Retinal pigment epithelial cell (primary cell): ENCODE results near the gene NCLN.
"Not testable (repeated sequence)": the region's sequence is repeated elsewhere in the genome, so short reads cannot be mapped to it uniquely, and the experiment has no call there.

Source experiments
- DNase-seq: peaks from one replicate; pipeline ENCODE4 v3.0.0-alpha.2; 2010; ENCODE audit warnings: low read depth
- H3K4me3 ChIP-seq: 2 replicates; pipeline ENCODE4 v1.5.1; 2011; ENCODE audit warnings: mild to moderate bottlenecking, low read length, control low read depth, moderate library complexity
- TF ChIP-seq, protein P1 (sequence below): conservative IDR thresholded peaks from 2 replicates; pipeline ENCODE4 v1.5.1; 2011; ENCODE audit warnings: low read depth, low read length, control low read depth, inconsistent platforms

Gene NCLN

DNA sequence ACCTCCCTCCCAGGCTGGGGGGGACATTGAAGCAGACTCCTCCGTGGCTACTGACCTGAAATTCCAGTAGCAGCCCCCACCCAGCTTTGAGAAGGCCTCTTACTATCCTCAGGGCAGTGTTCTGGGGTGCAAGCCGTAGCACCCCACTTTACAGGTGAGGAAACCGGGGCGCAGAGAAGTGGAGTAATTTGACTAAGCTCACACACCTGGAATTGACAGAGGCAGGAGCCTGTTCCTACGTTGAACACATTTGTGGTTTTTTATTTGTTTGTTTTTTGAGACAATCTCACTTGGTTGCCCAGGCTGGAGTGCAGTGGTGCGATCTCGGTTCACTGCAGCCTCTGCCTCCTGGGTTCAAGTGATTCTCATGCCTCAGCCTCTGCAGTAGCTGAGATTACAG lies 21.8 kb upstream of the NCLN start:
- no peak overlapping the region for H3K4me3 ChIP-seq
- no peak for DNase-seq
- TF ChIP-seq, protein P1, sequence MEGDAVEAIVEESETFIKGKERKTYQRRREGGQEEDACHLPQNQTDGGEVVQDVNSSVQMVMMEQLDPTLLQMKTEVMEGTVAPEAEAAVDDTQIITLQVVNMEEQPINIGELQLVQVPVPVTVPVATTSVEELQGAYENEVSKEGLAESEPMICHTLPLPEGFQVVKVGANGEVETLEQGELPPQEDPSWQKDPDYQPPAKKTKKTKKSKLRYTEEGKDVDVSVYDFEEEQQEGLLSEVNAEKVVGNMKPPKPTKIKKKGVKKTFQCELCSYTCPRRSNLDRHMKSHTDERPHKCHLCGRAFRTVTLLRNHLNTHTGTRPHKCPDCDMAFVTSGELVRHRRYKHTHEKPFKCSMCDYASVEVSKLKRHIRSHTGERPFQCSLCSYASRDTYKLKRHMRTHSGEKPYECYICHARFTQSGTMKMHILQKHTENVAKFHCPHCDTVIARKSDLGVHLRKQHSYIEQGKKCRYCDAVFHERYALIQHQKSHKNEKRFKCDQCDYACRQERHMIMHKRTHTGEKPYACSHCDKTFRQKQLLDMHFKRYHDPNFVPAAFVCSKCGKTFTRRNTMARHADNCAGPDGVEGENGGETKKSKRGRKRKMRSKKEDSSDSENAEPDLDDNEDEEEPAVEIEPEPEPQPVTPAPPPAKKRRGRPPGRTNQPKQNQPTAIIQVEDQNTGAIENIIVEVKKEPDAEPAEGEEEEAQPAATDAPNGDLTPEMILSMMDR: no peak

DNA sequence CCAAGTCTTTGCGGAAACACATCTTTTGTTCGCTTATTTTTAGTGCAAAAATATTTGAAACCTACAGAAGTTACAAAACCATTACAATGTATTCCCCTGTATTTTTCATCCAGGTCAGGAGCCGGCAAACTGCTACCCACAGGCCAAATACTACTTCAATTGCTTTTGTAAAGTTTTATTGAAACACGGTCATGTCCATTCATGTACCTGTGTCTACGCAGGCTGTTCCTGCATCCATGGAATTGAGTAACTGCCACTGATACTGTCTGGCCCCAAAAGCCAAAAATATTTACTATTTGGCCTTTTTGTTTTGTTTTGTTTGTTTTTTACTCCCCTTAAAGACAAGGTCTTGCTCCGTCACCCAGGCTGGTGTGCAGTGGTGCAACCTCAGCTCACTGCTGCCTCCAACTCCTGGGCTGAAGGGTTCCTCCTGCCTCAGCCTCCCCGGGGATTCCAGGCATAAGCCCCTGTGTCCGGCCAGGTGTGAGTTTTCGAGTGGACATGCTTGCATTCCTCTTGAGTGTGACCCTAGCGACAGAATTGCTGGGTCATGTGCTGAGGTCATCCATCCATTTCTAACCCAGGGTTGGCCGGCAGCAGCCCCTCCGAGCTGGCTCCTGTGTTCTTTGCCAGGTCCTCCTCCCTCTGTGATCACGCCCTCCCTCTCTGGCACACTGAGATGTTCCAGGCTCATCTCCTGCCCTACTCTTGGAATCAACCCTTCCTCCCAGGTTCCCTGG lies 18.0 kb upstream of the NCLN start:
- no peak overlapping the region for H3K4me3 ChIP-seq
- TF ChIP-seq, protein P1: no peak
- DNase-seq: no peak

DNA sequence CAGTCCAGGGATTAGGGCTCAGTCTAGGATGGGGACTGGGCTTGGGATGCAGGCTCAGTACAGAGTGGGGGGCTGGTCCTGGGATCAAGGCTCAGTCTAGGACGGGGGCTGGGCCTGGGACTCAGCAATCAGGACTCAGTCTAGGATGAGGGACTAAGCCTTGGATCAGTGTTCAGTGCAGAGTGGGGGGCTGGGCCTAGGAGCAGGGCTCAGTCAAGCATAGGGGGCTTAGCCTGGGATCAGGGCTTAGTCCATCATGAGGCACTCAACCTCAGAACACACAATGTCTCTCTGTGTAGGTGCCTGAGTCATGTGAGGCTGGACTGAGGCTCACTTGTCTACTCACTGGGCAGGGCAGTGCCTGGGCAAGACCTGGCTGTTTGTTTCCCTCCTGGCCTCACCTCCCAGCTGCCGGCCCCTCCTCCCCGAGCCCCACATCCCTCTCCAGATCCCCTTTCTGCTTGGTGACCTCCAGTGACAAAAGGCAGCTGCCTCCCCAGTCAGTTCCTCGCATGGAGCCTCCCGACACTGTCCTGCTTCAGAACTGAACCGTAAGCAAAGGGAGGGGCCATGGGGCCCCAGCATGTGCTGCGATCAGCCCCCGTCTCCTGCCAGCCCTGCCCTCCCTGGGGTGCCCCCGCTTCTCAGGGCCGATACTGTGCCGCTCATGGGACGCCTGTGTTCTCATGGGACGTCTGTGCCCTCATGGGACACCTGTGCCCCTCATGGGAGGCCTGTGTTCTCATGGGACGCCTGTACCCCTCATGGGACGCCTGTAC lies 13.6 kb upstream of the NCLN start:
- no peak overlapping the region for H3K4me3 ChIP-seq
- TF ChIP-seq, protein P1: no peak
- no peak for DNase-seq

DNA sequence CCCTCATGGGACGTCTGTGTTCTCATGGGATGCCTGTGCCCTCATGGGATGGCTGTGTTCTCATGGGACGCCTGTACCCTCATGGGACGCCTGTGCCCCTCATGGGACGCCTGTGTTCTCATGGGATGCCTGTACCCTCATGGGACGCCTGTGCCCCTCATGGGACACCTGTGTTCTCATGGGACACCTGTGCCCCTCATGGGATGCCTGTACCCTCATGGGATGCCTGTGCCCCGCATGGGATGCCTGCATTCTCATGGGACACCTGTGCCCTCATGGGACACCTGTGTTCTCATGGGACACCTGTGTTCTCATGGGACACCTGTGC lies 13.1 kb upstream of the NCLN start:
- DNase-seq, H3K4me3 ChIP-seq: not testable (repeated sequence)

DNA sequence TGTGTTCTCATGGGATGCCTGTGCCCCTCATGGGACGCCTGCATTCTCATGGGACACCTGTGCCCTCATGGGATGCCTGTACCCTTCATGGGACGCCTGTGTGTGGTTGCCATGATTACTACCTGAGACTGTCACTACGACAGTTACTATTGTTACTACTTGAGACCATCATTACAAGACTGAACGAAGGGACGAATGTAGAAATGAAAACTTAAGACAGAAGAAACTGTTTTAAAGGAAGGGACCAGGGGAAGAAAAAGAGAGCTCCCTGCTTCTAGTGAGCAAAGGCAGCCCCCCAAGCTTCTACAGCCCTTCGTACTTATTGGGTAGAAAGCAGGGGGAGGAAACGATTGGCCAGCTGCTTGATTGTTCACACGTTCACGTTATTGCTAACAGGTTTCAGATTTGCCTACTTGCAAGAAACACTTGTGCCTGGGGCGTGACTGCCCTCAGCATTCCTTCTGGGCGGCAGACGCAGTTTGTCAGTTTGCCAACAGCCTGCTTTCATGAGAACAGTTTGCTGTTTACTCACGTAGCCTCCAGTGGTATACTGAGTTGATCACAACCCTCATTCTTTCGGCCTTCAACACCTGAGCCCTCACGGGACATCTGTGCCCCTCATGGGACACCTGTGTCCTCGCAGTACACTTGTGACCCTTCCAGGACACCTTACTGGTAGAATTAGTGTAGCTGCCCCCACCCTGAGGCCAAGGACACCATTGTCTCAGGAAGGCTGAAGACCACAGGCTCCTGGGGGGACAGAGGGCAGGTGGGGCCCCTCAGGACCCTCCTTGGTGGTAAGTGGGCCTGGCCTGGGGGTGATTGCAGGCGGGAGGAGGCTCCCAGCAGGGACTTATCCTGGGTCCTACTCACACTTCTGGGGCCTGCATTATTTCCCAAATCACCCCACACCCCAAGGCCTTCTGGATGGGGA lies 9.7 kb upstream of the NCLN start:
- DNase-seq: peak; percentile 88
- H3K4me3 ChIP-seq: no peak overlapping the region
- TF ChIP-seq, protein P1: no peak

DNA sequence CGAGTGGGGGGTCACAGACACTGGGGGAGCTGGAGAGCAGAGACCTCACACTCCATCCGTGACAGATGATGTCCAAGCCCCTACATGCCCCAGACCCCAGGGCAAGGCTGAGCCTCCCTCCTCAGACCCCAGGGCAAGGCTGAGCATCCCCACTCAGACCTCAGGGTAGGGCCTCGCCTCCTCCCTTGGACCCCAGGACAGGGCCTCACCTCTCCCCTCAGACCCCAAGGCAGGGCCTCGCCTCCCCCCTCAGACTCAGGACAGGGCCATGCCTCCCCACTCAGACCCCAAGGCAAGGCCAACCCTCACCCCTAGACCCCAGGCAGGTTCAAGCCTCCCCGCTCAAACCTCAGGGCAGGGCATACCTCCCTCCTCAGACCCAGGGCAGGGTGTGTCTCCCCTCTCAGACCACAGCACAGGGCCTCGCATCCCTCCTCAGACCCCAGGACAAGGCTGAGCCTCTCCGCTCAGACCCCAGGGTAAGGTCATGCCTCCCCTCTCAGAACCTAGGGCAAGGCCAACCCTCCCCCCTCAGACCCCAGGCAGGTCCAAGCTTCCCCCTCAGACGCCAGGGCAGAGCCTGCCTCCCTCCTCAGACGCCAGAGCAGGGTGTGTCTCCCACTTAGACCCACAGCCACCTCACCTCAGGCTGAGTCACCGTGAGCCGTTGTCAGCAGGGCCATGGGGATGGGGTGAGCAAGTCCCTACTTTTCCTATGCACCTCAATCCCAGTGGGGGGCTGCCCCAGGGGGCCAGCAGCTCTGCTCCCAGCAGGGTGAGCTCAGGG lies 8.8 kb upstream of the NCLN start:
- TF ChIP-seq, protein P1: no peak
- no peak overlapping the region for H3K4me3 ChIP-seq
- DNase-seq: peak; percentile 71

DNA sequence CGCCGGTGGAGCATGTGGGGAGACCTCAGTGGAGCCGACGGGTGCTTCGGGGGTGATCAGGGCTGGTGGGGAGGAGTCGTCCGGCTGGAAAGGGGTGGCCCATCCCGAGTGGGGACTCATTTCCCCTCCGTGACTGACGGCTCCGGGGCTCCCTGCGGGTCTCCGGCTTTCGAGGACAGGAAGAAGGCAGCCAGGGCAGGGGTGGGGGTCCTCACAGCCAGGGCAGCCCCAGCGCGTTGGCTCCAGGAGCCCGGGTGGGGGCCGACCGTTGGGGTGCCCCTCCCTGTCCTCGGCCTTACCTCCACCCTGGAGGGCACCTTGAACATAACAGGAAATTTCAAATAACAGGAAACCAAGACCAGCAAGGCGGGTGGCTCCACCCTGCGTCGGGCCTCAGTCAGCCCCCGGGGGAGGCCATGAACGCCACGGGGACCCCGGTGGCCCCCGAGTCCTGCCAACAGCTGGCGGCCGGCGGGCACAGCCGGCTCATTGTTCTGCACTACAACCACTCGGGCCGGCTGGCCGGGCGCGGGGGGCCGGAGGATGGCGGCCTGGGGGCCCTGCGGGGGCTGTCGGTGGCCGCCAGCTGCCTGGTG lies 7.3 kb upstream of the NCLN start, which contains the start of gene S1PR4:
S1PR4 (plus strand) TSS at position 393 of the 596 bp plus-strand sequence; CDS start at position 417, 24 bp downstream.
- no peak within 1 kb of the TSS for H3K4me3 ChIP-seq
- TF ChIP-seq, protein P1: no peak
- no peak for DNase-seq
